ENCODE data around the gene HCRT. TPM values are rescaled to one million over a fixed set of nuclear protein-coding genes. Genes with fewer than 3 reads are reported as not detected.
A peak's percentile ranks its signal among the peaks of the same experiment; 100 is the strongest.
"Not testable (repeated sequence)": the region's sequence is repeated elsewhere in the genome, so short reads cannot be mapped to it uniquely, and the experiment has no call there.

The HCRT gene
- total RNA-seq, 1 donor from 2014 or later, result not detected

DNA sequence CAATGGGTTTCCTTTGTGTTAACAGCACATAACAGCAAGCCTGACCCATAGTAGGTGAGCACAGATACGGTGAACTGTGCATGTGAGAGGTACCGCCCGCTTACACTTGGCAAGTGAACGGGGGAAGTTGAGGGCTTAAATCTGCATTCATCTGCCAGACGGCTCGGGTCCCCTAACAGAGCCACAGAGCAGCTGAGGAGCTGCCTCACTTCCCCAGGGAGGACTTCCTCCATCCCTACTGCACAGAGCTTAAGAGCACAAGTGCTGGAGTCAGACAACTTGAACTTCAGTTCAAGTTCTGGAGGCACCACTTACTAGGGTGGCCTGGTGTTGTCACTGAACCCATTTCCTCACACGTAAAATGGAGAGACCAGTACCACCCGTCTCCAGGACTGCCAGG lies 43.9 kb downstream of the HCRT start:
- H2AFZ ChIP-seq (ENCODE audit: low read depth, low read length), result no peak overlapping the region
- H3K4me1 ChIP-seq (ENCODE audit: insufficient read depth, low read length), result peaks cover 20% of the 10 kb centered on the region
- H3K9ac ChIP-seq (ENCODE audit: low read length), result no peak overlapping the region
- TF ChIP-seq, protein P1, sequence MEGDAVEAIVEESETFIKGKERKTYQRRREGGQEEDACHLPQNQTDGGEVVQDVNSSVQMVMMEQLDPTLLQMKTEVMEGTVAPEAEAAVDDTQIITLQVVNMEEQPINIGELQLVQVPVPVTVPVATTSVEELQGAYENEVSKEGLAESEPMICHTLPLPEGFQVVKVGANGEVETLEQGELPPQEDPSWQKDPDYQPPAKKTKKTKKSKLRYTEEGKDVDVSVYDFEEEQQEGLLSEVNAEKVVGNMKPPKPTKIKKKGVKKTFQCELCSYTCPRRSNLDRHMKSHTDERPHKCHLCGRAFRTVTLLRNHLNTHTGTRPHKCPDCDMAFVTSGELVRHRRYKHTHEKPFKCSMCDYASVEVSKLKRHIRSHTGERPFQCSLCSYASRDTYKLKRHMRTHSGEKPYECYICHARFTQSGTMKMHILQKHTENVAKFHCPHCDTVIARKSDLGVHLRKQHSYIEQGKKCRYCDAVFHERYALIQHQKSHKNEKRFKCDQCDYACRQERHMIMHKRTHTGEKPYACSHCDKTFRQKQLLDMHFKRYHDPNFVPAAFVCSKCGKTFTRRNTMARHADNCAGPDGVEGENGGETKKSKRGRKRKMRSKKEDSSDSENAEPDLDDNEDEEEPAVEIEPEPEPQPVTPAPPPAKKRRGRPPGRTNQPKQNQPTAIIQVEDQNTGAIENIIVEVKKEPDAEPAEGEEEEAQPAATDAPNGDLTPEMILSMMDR (IDR thresholded peaks at IDR 0.05; ENCODE audit: insufficient read depth, low read depth, low read length), result no peak
- H4K20me1 ChIP-seq (ENCODE audit: insufficient read depth, low read length), result peaks cover 71% of the 10 kb centered on the region
- no peaks in the 10 kb centered on the region for H3K9me3 ChIP-seq (ENCODE audit: insufficient read depth, low read depth, low read length)
- no peak overlapping the region for H3K27ac ChIP-seq (ENCODE audit: low read depth, low read length)
- Mint-ChIP-seq H3K4me1 (ENCODE audit: low read depth, unreplicated experiment) (peaks cover 49% of the 10 kb centered on the region), H3K9me3 (ENCODE audit: unreplicated experiment) (no peaks in the 10 kb centered on the region), H3K27ac (ENCODE audit: unreplicated experiment) (peak overlapping the region; percentile 69), H3K4me3 (ENCODE audit: unreplicated experiment) (peak overlapping the region; percentile 62), H3K27me3 (ENCODE audit: low read depth, unreplicated experiment) (no peaks in the 10 kb centered on the region), H3K36me3 (ENCODE audit: low read depth, unreplicated experiment) (peaks cover 11% of the 10 kb centered on the region)
- peaks cover 83% of the 10 kb centered on the region for H3K79me2 ChIP-seq (ENCODE audit: insufficient read depth, low read length)
- H3K4me2 ChIP-seq (ENCODE audit: low read length), result peak overlapping the region; percentile 69
- H3K36me3 ChIP-seq (ENCODE audit: insufficient read depth, low read length), result peaks cover 3% of the 10 kb centered on the region
- no peaks in the 10 kb centered on the region for H3K27me3 ChIP-seq (ENCODE audit: insufficient read depth, low read length)
- no peak for DNase-seq (ENCODE audit: low read depth)
- no peak for FAIRE-seq
- no peak overlapping the region for H3K4me3 ChIP-seq (ENCODE audit: insufficient read depth, low read depth, low read length)

- H4K20me1 ChIP-seq (ENCODE audit: insufficient read depth, low read length), result peaks cover 71% of the 10 kb centered on the region
- not testable (repeated sequence) for DNase-seq (ENCODE audit: low read depth); H3K27me3 ChIP-seq (ENCODE audit: insufficient read depth, low read length); H3K4me2 ChIP-seq (ENCODE audit: low read length); H3K4me3 ChIP-seq (ENCODE audit: insufficient read depth, low read depth, low read length); FAIRE-seq; H3K9me3 Mint-ChIP-seq (ENCODE audit: unreplicated experiment); H2AFZ ChIP-seq (ENCODE audit: low read depth, low read length); H3K27me3 Mint-ChIP-seq (ENCODE audit: low read depth, unreplicated experiment); H3K9ac ChIP-seq (ENCODE audit: low read length); H3K36me3 ChIP-seq (ENCODE audit: insufficient read depth, low read length); H3K27ac Mint-ChIP-seq (ENCODE audit: unreplicated experiment); H3K9me3 ChIP-seq (ENCODE audit: insufficient read depth, low read depth, low read length); H3K27ac ChIP-seq (ENCODE audit: low read depth, low read length)
- Mint-ChIP-seq H3K36me3 (ENCODE audit: low read depth, unreplicated experiment) (peaks cover 12% of the 10 kb centered on the region), H3K4me3 (ENCODE audit: unreplicated experiment) (peak overlapping the region; percentile 62), H3K4me1 (ENCODE audit: low read depth, unreplicated experiment) (peaks cover 55% of the 10 kb centered on the region)
- peaks cover 27% of the 10 kb centered on the region for H3K4me1 ChIP-seq (ENCODE audit: insufficient read depth, low read length)
- H3K79me2 ChIP-seq (ENCODE audit: insufficient read depth, low read length), result peaks cover 86% of the 10 kb centered on the region
These were observed 44.6 kb downstream of the HCRT start for GRCh38 chr17:42140690-42141089.

- H3K9me3 ChIP-seq (ENCODE audit: insufficient read depth, low read depth, low read length), result no peaks in the 10 kb centered on the region
- Mint-ChIP-seq H3K9me3 (ENCODE audit: unreplicated experiment) (no peaks in the 10 kb centered on the region), H3K36me3 (ENCODE audit: low read depth, unreplicated experiment) (peaks cover 9% of the 10 kb centered on the region), H3K4me3 (ENCODE audit: unreplicated experiment) (no peak overlapping the region), H3K27me3 (ENCODE audit: low read depth, unreplicated experiment) (no peaks in the 10 kb centered on the region), H3K4me1 (ENCODE audit: low read depth, unreplicated experiment) (peaks cover 69% of the 10 kb centered on the region), H3K27ac (ENCODE audit: unreplicated experiment) (no peak overlapping the region)
- DNase-seq (ENCODE audit: low read depth), result no peak
- H3K9ac ChIP-seq (ENCODE audit: low read length), result no peak overlapping the region
- H3K36me3 ChIP-seq (ENCODE audit: insufficient read depth, low read length), result no peaks in the 10 kb centered on the region
- H3K4me2 ChIP-seq (ENCODE audit: low read length), result no peak overlapping the region
- H3K27ac ChIP-seq (ENCODE audit: low read depth, low read length), result no peak overlapping the region
- FAIRE-seq, result no peak
- no peak overlapping the region for H2AFZ ChIP-seq (ENCODE audit: low read depth, low read length)
- TF ChIP-seq, protein P1 (IDR thresholded peaks at IDR 0.05; ENCODE audit: insufficient read depth, low read depth, low read length), result no peak
- TF ChIP-seq EZH2 (IDR thresholded peaks at IDR 0.05; ENCODE audit: insufficient read depth, low read length), result no peak
- H4K20me1 ChIP-seq (ENCODE audit: insufficient read depth, low read length), result peaks cover 82% of the 10 kb centered on the region
- no peaks in the 10 kb centered on the region for H3K27me3 ChIP-seq (ENCODE audit: insufficient read depth, low read length)
- H3K79me2 ChIP-seq (ENCODE audit: insufficient read depth, low read length), result peaks cover 92% of the 10 kb centered on the region
- H3K4me1 ChIP-seq (ENCODE audit: insufficient read depth, low read length), result peaks cover 35% of the 10 kb centered on the region
- no peak overlapping the region for H3K4me3 ChIP-seq (ENCODE audit: insufficient read depth, low read depth, low read length)
These were observed 46.3 kb downstream of the HCRT start for GRCh38 chr17:42138749-42139492.
